Omental fat pad (tissue), 4 donors: Measurements from ENCODE around the gene DYNLT1. TPM values are rescaled to one million over a fixed set of nuclear protein-coding genes. Genes with fewer than 3 reads are reported as not detected.
"Not testable (repeated sequence)": the region's sequence is repeated elsewhere in the genome, so short reads cannot be mapped to it uniquely, and the experiment has no call there.

Experiments
- ATAC-seq: fragments of 150-250 bp; one replicate; pipeline ENCODE4 v1.9.1; 2016; ENCODE audit warnings: mild to moderate bottlenecking, moderate library complexity; ENCODE audit not compliant: low FRiP score
- DNase-seq: peaks from one replicate; pipeline ENCODE4 v3.0.0-alpha.2; 2019; ENCODE audit warnings: low spot score
- CTCF ChIP-seq, 3 donors: fragments of 450-650 bp; IDR thresholded peaks; one replicate each; pipeline ENCODE4 v1.5.1; 2016 to 2017; ENCODE audit warnings: antibody characterized with exemption in 3 of 3, mild to moderate bottlenecking in 3 of 3, moderate library complexity in 2 of 3
- total RNA-seq, 4 donors: library from RNA; depleted of rRNA; stranded (reverse); fragments of >200 nt; gene quantifications; one replicate each; pipeline ENCODE4 v1.1.0, GENCODE V29; 2016

DYNLT1 gene
- total RNA-seq, 4 donors from 2014 or later: 43.8 to 70.4 (median 60.7) TPM

- DNase-seq (no peak), ATAC-seq (peak; percentile 52)
- no peak for TF ChIP-seq CTCF (IDR thresholded peaks at IDR 0.05)
Measured at GRCh38 chr6:158654498-158654897, 10.0 kb upstream of the DYNLT1 start.

GRCh38 chr6:158653577-158654354 lies 9.2 kb upstream of the DYNLT1 start:
- TF ChIP-seq CTCF (IDR thresholded peaks at IDR 0.05): no peak
- no peak for ATAC-seq
- no peak for DNase-seq

GRCh38 chr6:158651981-158652737 lies 7.6 kb upstream of the DYNLT1 start:
- DNase-seq, ATAC-seq: not testable (repeated sequence)

GRCh38 chr6:158649289-158650143 lies 5.0 kb upstream of the DYNLT1 start, which contains the start of gene SYTL3:
SYTL3 (plus strand) TSS chr6:158650054; CDS start chr6:158663269, 13,215 bp downstream.
- ATAC-seq: no peak
- TF ChIP-seq CTCF (IDR thresholded peaks at IDR 0.05): no peak
- no peak for DNase-seq

- no peak for ATAC-seq
- no peak for TF ChIP-seq CTCF (IDR thresholded peaks at IDR 0.05)
- no peak for DNase-seq
Measured at GRCh38 chr6:158648682-158649131, 4.2 kb upstream of the DYNLT1 start.

GRCh38 chr6:158647501-158647900 lies 3.0 kb upstream of the DYNLT1 start:
- TF ChIP-seq CTCF (IDR thresholded peaks at IDR 0.05): no peak
- ATAC-seq (no peak), DNase-seq (no peak)
